HCT116 (cell line): ENCODE results near the gene SYCE1L. TPM values are rescaled to one million over a fixed set of nuclear protein-coding genes. Genes with fewer than 3 reads are reported as not detected.

Experiments used
- ATAC-seq: fragments of 200-7000 bp; cut with Tn5 transposase; 2 replicates; pipeline ENCODE4 v1.9.1; 2020; ENCODE audit warnings: mild to moderate bottlenecking, moderate library complexity
- BruUV-seq: library from RNA; stranded (reverse); fragments of 400-500 nt; replicated peaks from 2 replicates; lab custom pipeline; 2021; lab: Mats Ljungman, UMichigan
- CTCF ChIA-PET: fragments of 300-600 bp; sonication (Branson Sonifier 250); formaldehyde crosslinking; loops from one replicate; lab custom pipeline; 2021; ENCODE audit warnings: antibody characterized with exemption; lab: Charles Lee
- POLR2A ChIA-PET: fragments of 300-600, 350-600 bp; sonication (Branson Sonifier 250); formaldehyde crosslinking; loops from one replicate; lab custom pipeline; 2021; ENCODE audit warnings: antibody characterized with exemption; lab: Charles Lee
- RAD21 ChIA-PET, 2 experiments: fragments of 300-600 bp; sonication (Branson Sonifier 250); formaldehyde crosslinking; loops; one replicate each; lab custom pipeline; 2023; ENCODE audit warnings: low total read pairs in 2 of 2; ENCODE audit not compliant: uncharacterized antibody in 2 of 2, unreplicated experiment in 2 of 2, low non-redundant PET in 1 of 2; lab: Charles Lee
- DNase-seq: peaks from one replicate; pipeline ENCODE4 v3.0.0-alpha.2; 2010; ENCODE audit warnings: low read depth, low spot score
- H2AFZ ChIP-seq: fragments of 200-600 bp; shearing (Covaris generic), sonication (generic); 2 replicates; pipeline ENCODE4 v1.6.1; 2017; ENCODE audit warnings: low read depth, mixed run types, mixed read lengths, antibody characterized with exemption, low read length; ENCODE audit not compliant: poor library complexity, severe bottlenecking
- H3K27ac ChIP-seq: 2 replicates; pipeline ENCODE4 v1.5.1; 2012; ENCODE audit warnings: low read depth, low read length
- H3K27me3 ChIP-seq: fragments of 200-600 bp; sonication (generic); 2 replicates; pipeline ENCODE4 v1.6.1; 2016; ENCODE audit warnings: mixed run types, low read length, mixed read lengths; ENCODE audit not compliant: insufficient read depth
- H3K36me3 ChIP-seq, 2 experiments: fragments of 200-500 bp in 1 of 2; fragments of 200-600 bp in 1 of 2; sonication (Bioruptor generic) in 1 of 2; sonication (generic) in 1 of 2; 2 replicates each; pipeline versions ENCODE4 v1.5.1 to v1.6.1; 2014 to 2016; ENCODE audit warnings: low read length in 2 of 2, inconsistent platforms in 1 of 2, mixed read lengths in 1 of 2, mixed run types in 1 of 2; ENCODE audit not compliant: insufficient read depth in 2 of 2, control insufficient read depth in 1 of 2
- H3K4me1 ChIP-seq, 2 experiments: fragments of 200-600 bp in 1 of 2; sonication (generic) in 1 of 2; 2 replicates each; pipeline versions ENCODE4 v1.5.1 to v1.6.1; 2012 to 2017; ENCODE audit warnings: low read length in 2 of 2, inconsistent platforms in 1 of 2, mild to moderate bottlenecking in 1 of 2, mixed read lengths in 1 of 2, mixed run types in 1 of 2, moderate library complexity in 1 of 2; ENCODE audit not compliant: insufficient read depth in 2 of 2, control insufficient read depth in 1 of 2
- H3K4me2 ChIP-seq: fragments of 200-600 bp; sonication (generic); 2 replicates; pipeline ENCODE4 v1.6.1; 2017; ENCODE audit warnings: mixed run types, low read length, mixed read lengths
- H3K4me3 ChIP-seq, 2 experiments: fragments of 200-600 bp in 1 of 2; sonication (generic) in 1 of 2; replicated peaks in 1 of 2; 2 replicates each; pipeline ENCODE4 v1.5.1; 2011 to 2016; ENCODE audit warnings: low read length in 2 of 2, control low read depth in 1 of 2, low read depth in 1 of 2, mild to moderate bottlenecking in 1 of 2, mixed read lengths in 1 of 2, mixed run types in 1 of 2
- H3K79me2 ChIP-seq: fragments of 200-600 bp; sonication (generic); 2 replicates; pipeline ENCODE4 v1.6.1; 2017; ENCODE audit warnings: mild to moderate bottlenecking, mixed run types, low read length, moderate library complexity, mixed read lengths; ENCODE audit not compliant: insufficient read depth
- H3K9ac ChIP-seq: fragments of 200-600 bp; sonication (generic); 2 replicates; pipeline ENCODE4 v1.6.1; 2016; ENCODE audit warnings: low read length, mixed read lengths
- H3K9me2 ChIP-seq: fragments of 200-600 bp; sonication (generic), shearing (Covaris generic); 2 replicates; pipeline ENCODE4 v1.6.1; 2017; ENCODE audit warnings: mixed run types, mild to moderate bottlenecking, moderate library complexity; ENCODE audit not compliant: insufficient read depth
- H3K9me3 ChIP-seq, 2 experiments: fragments of 200-500 bp in 1 of 2; fragments of 200-600 bp in 1 of 2; sonication (Bioruptor generic) in 1 of 2; sonication (generic) in 1 of 2; 2 replicates each; pipeline ENCODE4 v1.6.1; 2014 to 2017; ENCODE audit warnings: low read length in 2 of 2, mixed read lengths in 2 of 2, inconsistent platforms in 1 of 2, low read depth in 1 of 2, mild to moderate bottlenecking in 1 of 2, mixed run types in 1 of 2, moderate library complexity in 1 of 2; ENCODE audit not compliant: control insufficient read depth in 1 of 2, insufficient read depth in 1 of 2
- H4K20me1 ChIP-seq: fragments of 200-600 bp; sonication (generic), shearing (Covaris generic); 2 replicates; pipeline ENCODE4 v1.6.1; 2017; ENCODE audit warnings: mixed run types, mild to moderate bottlenecking, moderate library complexity; ENCODE audit not compliant: insufficient read depth
- CEBPB ChIP-seq: IDR thresholded peaks from 2 replicates; pipeline ENCODE4 v1.6.1; 2012; ENCODE audit warnings: low read depth
- ELF1 ChIP-seq: IDR thresholded peaks from 2 replicates; pipeline ENCODE4 v1.6.1; 2012; ENCODE audit warnings: low read depth, borderline replicate concordance
- EZH2 ChIP-seq: fragments of 200-600 bp; sonication (generic); IDR thresholded peaks from 2 replicates; pipeline ENCODE4 v1.6.1; 2017; ENCODE audit warnings: antibody characterized with exemption, mixed run types
- POLR2A ChIP-seq: IDR thresholded peaks from 2 replicates; pipeline ENCODE4 v1.7.0; 2011; ENCODE audit warnings: borderline replicate concordance; ENCODE audit not compliant: insufficient read depth, insufficient read length; ENCODE audit errors: extremely low read depth
- RAD21 ChIP-seq: IDR thresholded peaks from 2 replicates; pipeline ENCODE4 v1.6.1; 2012; ENCODE audit warnings: low read depth, mild to moderate bottlenecking
- YY1 ChIP-seq: IDR thresholded peaks from 2 replicates; pipeline ENCODE4 v1.6.1; 2011; ENCODE audit warnings: low read length, low read depth, moderate library complexity, mild to moderate bottlenecking; ENCODE audit not compliant: insufficient replicate concordance; ENCODE audit errors: extremely low read depth
- intact Hi-C: fragments of 100-400 bp; cut with micrococcal nuclease; formaldehyde crosslinking; loops from 2 replicates; pipeline ENCODE4 v1.10.0; 2022
- total RNA-seq: library from RNA; stranded (reverse); gene quantifications from one replicate; pipeline ENCODE4 v1.2.1, GENCODE V29; 2021; ENCODE audit not compliant: unreplicated experiment
- TF ChIP-seq, protein P1 (sequence below), 3 experiments: fragments of 200-600 bp in 1 of 3; sonication (generic) in 1 of 3; IDR thresholded peaks in 2 of 3; conservative IDR thresholded peaks in 1 of 3; 2 replicates each; pipeline ENCODE4 v1.5.1; 2012 to 2017; ENCODE audit warnings: low read depth in 2 of 3, low read length in 2 of 3, antibody characterized with exemption in 1 of 3, borderline replicate concordance in 1 of 3, control low read depth in 1 of 3, mild to moderate bottlenecking in 1 of 3, mixed read lengths in 1 of 3, mixed run types in 1 of 3, moderate library complexity in 1 of 3; ENCODE audit not compliant: insufficient read depth in 1 of 3
- TF ChIP-seq, protein P2 (sequence below): IDR thresholded peaks from 2 replicates; pipeline ENCODE4 v1.6.1; 2012

The SYCE1L gene
- total RNA-seq, 1 experiment from 2014 or later: 25.7 TPM

DNA sequence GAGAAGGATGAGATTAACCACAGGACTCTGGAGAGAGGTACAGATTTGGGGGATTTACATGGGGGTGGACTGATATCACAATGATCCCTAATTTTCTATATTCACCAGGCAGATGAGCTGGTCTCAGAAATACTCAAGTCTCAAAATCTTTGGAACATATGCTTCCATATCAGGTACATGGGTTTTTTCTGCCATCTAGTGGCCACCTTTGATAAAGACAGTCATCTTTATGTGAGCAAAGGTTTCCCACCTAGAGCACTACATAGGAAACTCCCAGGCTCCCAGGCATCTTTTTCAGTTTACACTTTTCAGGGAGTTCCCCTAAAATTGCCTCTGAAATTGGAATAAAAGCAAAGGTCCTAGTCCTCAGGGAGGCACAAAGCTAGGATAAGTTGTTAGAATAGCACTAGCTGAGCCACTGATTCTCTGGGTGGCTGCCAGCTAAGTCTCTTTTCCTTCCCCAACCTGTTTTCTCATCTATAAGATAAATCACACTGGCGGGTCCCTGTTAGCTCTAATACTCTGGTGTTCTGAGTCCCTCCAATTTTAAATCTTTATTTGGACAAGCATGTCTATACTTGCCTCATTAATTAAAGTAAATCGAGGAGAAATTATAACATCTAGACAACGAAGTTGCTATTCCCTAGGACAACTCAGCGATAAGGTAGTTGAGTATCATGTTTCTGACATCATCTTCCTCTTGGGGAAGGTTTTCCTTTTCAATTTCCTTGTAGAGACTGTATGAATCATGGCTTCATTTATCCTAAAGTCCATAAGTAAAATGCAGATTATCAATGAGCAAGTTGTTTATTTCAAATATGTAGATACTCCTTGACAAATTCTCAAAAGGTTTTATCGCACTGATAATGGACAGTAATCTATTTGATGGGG, 27.2 kb upstream of the SYCE1L start:
- Histone ChIP-seq H3K36me3 (no peaks in the 10 kb centered on the region), H3K9ac (no peak overlapping the region), H3K4me1 (no peaks in the 10 kb centered on the region), H2AFZ (no peak overlapping the region), H3K4me3 (no peak overlapping the region), H3K27ac (no peak overlapping the region), H4K20me1 (no peaks in the 10 kb centered on the region), H3K9me2 (no peaks in the 10 kb centered on the region), H3K79me2 (no peaks in the 10 kb centered on the region), H3K4me2 (no peak overlapping the region), H3K9me3 (no peaks in the 10 kb centered on the region), H3K27me3 (peaks cover 11% of the 10 kb centered on the region; the same call in 1 of the 2 replicates)
- TF ChIP-seq POLR2A (no peak), YY1 (no peak), RAD21 (peak; percentile 78), ELF1 (no peak), CEBPB (no peak), EZH2 (no peak)
- TF ChIP-seq, protein P1, sequence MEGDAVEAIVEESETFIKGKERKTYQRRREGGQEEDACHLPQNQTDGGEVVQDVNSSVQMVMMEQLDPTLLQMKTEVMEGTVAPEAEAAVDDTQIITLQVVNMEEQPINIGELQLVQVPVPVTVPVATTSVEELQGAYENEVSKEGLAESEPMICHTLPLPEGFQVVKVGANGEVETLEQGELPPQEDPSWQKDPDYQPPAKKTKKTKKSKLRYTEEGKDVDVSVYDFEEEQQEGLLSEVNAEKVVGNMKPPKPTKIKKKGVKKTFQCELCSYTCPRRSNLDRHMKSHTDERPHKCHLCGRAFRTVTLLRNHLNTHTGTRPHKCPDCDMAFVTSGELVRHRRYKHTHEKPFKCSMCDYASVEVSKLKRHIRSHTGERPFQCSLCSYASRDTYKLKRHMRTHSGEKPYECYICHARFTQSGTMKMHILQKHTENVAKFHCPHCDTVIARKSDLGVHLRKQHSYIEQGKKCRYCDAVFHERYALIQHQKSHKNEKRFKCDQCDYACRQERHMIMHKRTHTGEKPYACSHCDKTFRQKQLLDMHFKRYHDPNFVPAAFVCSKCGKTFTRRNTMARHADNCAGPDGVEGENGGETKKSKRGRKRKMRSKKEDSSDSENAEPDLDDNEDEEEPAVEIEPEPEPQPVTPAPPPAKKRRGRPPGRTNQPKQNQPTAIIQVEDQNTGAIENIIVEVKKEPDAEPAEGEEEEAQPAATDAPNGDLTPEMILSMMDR (IDR thresholded peaks at IDR 0.05 in 2 of 3, conservative IDR thresholded peaks at IDR 0.05 in 1 of 3; ENCODE audit: borderline replicate concordance in 1 of 3, insufficient read depth in 1 of 3, low read depth in 2 of 3, low read length in 2 of 3): peak; percentile 51 to 76 (median 62)
- TF ChIP-seq, protein P2, sequence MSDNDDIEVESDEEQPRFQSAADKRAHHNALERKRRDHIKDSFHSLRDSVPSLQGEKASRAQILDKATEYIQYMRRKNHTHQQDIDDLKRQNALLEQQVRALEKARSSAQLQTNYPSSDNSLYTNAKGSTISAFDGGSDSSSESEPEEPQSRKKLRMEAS: no peak
- BruUV-seq: no TSS peak
- ChIA-PET POLR2A (interaction anchor here (1.0 kb wide), 1 partner anchor 1524 kb away, joined by 3 read pairs; the partner anchor contains the start of genes KARS1 and TERF2IP), CTCF (interaction anchor here (0.6 to 3.5 kb wide), 24 partner anchors 9 to 1972 kb away, joined by 3 to 47 read pairs (median 4); partner anchors contain the start of genes CFDP1 and MON1B), RAD21 (interaction anchor here in 1 of 2 experiments (0.7 kb wide), 1 partner anchor 1386 kb away, joined by 4 read pairs; no protein-coding TSS in a partner anchor)
- DNase-seq (peak; percentile 49), ATAC-seq (peak; percentile 87)
- intact Hi-C loops: loop anchor here (1.0 to 5.0 kb wide), 3 partner anchors 1370 to 1530 kb away; no protein-coding TSS in a partner anchor
